Activated CD4-positive, alpha-beta T cell treated with anti-CD3 and anti-CD28 coated beads, Interleukin-2, amount 50 U/mL, for 16 hours (primary cell): ENCODE data around the gene DIO1.

Experiments used
- DNase-seq: peaks from one replicate; pipeline ENCODE4 v3.0.0-alpha.2; 2020

The DIO1 gene

GRCh38 chr1:53895421-53895820 lies 1.4 kb downstream of the DIO1 start:
- no peak for DNase-seq

GRCh38 chr1:53896635-53897229 lies 2.7 kb downstream of the DIO1 start:
- DNase-seq = no peak

DNA sequence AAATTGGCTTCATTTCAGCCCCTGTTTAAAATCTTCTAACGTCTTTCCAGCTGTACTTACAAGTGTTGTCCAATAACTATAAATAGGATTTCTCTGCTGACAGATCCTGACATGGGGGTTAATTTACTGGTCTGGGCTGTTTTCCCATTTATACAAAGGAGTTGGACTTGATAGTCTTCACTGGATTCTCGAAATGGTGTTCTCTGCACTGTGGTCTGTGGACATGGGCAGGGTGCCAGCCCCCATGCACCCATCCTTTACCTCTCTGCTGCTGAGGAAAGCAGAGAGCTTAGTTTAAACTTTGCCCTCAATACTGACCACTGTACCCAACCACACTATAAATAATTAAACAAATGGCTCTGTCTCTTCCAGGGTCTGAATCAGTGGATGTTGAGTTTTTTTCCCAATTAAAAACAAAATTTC lies 5.2 kb downstream of the DIO1 start:
- DNase-seq = no peak

GRCh38 chr1:53899708-53900107 lies 5.7 kb downstream of the DIO1 start:
- DNase-seq = no peak

- DNase-seq = no peak
Measured at GRCh38 chr1:53902235-53903138, 8.5 kb downstream of the DIO1 start.

DNA sequence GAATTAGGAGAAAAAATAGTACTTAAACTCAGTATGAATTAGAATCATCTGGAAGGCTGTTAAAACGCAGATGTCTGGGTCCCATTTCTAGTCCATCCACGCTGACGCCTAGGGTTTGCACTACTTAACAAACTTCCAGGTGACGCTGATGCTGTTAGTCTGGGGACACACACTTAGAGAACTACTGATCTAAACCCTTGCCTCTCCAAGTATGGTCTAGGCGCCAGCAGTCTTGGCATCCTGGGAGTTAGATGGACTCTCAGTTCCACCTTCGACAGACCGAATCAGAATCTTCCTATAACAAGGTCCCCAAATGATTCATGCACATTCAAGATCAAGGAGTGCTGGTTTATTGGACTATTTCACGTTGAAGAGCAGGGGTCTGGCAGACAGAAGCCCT lies 11.5 kb downstream of the DIO1 start:
- DNase-seq = no peak

GRCh38 chr1:53906121-53906520 lies 12.1 kb downstream of the DIO1 start:
- DNase-seq = no peak

- no peak for DNase-seq
Measured at GRCh38 chr1:53909946-53910345, 16.0 kb downstream of the DIO1 start.

DNA sequence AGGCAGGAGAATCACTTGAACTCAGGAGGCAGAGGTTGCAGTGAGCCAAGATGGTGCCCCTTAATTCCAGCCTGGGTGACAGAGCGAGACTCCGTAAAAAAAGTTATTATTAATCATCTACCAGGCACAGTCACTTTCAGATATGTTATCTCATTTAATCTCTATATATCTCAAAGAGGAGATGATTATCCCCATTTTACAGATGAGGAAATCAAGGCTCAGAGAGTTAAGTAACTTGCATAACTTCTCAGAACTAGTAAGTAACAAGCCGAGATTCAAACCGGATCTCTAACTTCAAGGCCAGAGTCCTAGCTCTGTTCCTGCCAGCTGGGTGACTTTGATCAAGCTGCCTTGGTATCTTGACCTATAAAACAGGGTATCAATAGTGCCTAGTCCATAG lies 17.5 kb downstream of the DIO1 start:
- DNase-seq = no peak

DNA sequence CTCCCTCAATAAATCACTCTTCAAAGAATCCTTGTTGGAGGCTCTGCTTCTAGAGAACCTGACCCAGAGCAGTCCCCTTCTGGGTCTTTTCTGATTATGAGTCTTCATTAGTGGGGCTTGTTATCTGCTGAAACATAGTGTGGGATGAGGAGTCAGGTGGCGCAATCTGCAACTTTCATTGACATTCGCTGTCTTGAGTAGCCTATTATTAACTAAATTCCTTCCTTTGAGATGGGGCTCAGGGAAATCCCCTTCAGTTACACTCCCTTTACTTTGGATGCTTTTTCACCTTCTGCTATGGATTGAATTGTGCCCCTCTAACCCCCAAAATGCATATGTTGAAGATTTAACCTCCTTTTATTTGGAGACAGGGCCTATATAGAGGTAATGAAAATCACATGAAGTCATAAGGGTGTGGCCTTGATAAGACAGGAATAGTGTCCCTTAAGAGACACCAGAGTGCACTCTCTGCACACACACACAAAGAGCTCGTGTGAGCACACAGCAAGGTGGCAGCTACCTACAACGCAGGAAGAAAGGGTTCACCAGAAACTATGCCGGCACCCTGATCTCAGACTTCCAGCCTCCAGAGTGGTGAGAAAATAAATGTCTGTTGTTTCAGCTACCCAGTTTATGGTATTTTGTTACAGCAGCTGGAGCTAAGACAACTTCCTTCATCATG lies 19.5 kb downstream of the DIO1 start:
- no peak for DNase-seq

- DNase-seq = no peak
Measured at GRCh38 chr1:53918343-53918742, 24.4 kb downstream of the DIO1 start.

- DNase-seq = peak; percentile 35
Measured at GRCh38 chr1:53919675-53920066, 25.7 kb downstream of the DIO1 start.

DNA sequence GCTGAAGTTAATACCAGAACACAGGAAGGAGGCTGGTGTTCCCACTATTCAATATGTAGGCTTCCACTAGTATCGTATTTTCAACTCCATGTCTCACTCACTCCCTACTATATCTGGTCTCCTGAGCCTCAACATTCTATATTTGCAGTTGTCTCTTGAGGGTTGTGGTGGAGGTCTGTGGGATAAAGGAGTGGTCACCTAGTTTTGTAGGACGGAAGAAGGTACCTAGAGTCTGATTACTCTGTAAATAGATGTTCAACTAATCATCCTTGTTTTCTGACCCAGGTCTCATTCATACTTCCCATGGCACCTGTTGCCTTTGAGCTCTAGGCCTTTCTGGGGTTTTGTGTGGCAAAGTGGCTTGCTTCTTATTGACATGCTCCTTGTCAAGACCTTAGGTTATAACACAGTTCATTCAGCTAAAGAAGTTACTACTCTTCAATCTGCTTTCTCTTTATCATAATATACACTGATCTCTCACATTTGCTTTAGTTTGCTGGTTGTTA lies 33.4 kb downstream of the DIO1 start:
- no peak for DNase-seq

GRCh38 chr1:53929246-53929960 lies 35.4 kb downstream of the DIO1 start:
- DNase-seq = no peak

DNA sequence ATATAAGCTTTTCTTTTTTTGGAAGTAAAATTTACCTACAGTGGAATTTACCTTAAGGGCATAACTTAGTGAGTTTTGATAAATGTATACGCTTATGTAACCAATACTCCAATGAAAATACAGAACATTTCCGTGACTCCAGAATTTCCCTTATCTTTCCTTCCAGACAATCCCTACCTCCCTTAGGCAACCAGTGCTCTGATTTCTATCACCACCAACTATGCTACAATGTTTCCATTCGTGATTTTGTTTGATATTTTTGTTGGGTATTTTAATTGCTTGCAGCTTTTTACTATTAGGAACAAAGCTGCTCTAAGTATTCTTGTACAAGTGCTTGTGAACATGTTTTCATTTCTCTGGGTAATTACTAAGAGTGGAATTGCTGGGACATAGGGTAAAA lies 36.9 kb downstream of the DIO1 start:
- no peak for DNase-seq

DNA sequence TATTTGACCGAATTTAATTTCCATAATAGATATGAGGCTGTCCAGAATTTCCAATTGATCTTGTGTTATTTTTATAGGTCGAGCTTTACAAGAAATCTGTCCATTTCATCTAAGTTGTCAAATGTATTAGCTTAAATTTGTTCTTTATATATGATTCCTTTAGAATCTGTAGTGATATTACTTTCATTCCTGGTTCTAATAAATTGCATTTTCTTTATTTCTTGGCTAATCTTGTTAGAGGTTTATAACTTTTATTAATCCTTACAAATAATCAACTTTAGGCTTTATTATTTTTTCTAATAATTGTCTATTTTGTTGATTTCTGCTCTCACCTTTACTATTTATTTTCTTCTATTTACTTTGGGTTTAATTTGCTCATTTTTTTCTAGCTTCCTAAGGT lies 37.5 kb downstream of the DIO1 start:
- no peak for DNase-seq

GRCh38 chr1:53934170-53934765 lies 40.3 kb downstream of the DIO1 start:
- no peak for DNase-seq

- no peak for DNase-seq
Measured at GRCh38 chr1:53936430-53936829, 42.4 kb downstream of the DIO1 start.

DNA sequence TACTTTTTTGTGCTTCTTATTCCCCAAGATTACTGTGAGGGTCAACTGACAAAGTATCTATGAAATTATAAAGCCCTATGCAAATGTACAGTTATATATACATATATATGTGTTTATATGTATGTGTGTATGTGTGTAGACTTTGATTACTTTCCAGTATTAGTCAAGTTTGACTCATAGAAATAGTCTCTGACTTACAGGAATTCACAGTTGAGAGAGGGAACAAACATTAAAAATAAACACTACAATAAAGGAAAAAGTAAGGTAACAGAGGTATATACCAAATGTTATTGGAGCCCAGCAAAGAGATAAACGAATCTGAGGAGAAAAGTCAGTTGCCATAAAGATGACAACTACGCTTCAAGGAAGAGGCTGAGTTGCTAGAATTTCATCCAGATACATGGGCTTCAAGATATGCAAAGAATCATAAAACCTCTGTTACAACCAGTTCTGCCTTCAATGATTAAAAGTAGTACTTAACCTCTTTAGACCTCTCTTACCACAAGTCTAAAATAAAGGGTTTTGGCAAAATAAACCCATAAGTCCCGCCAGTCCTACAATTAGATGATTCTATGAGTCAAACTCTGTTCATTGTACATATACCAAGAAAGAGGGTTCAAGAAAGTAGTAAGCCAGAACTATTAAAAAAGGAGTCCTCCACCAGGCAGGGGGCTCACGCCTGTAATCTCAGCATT lies 44.3 kb downstream of the DIO1 start:
- no peak for DNase-seq

GRCh38 chr1:53942127-53942957 lies 48.4 kb downstream of the DIO1 start:
- peak; percentile 76 for DNase-seq

DNA sequence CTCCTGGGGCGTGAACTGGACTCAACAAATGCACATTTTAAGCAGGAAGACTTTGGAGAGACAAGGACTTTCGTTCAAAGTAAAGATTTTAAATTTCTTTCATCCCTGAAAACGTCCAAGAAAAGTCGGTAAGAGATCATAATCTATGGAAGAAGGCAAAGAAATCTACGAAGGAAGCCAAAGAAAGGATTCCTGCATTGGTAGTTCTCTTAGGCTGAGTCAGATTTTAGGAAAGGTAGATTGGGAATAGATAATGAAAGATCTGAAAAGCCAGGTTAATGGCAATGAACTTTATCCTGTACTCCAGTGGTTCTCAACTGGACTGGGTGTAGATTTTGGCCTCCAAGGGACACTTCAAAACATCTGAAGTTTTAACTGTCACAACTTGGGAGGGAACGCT lies 49.1 kb downstream of the DIO1 start:
- no peak for DNase-seq
